ENCODE data around the gene LYRM9.
"Not testable (repeated sequence)": the region's sequence is repeated elsewhere in the genome, so short reads cannot be mapped to it uniquely, and the experiment has no call there.

LYRM9 gene

GRCh38 chr17:27918498-27918897 lies 25.3 kb upstream of the LYRM9 start:
- TF ChIP-seq POLR2A (IDR thresholded peaks at IDR 0.05; ENCODE audit: low read depth, low read length) = no peak
- no peak for DNase-seq (ENCODE audit: insufficient read length, low spot score)
- FAIRE-seq = no peak

- no peak for TF ChIP-seq POLR2A (IDR thresholded peaks at IDR 0.05; ENCODE audit: low read depth, low read length)
- FAIRE-seq (no peak), DNase-seq (ENCODE audit: insufficient read length, low spot score) (no peak)
Observed at GRCh38 chr17:27917000-27917399, 23.8 kb upstream of the LYRM9 start.

- FAIRE-seq (no peak), DNase-seq (ENCODE audit: insufficient read length, low spot score) (no peak)
- no peak for TF ChIP-seq POLR2A (IDR thresholded peaks at IDR 0.05; ENCODE audit: low read depth, low read length)
Observed at GRCh38 chr17:27915709-27916108, 22.5 kb upstream of the LYRM9 start.

GRCh38 chr17:27914382-27914781 lies 21.2 kb upstream of the LYRM9 start:
- DNase-seq (ENCODE audit: insufficient read length, low spot score) (no peak), FAIRE-seq (no peak)
- no peak for TF ChIP-seq POLR2A (IDR thresholded peaks at IDR 0.05; ENCODE audit: low read depth, low read length)

GRCh38 chr17:27912964-27913363 lies 19.8 kb upstream of the LYRM9 start:
- DNase-seq (ENCODE audit: insufficient read length, low spot score) (no peak), FAIRE-seq (no peak)
- no peak for TF ChIP-seq POLR2A (IDR thresholded peaks at IDR 0.05; ENCODE audit: low read depth, low read length)

- DNase-seq (ENCODE audit: insufficient read length, low spot score); FAIRE-seq: not testable (repeated sequence)
Observed at GRCh38 chr17:27912299-27912698, 19.1 kb upstream of the LYRM9 start.

- DNase-seq (ENCODE audit: insufficient read length, low spot score) (no peak), FAIRE-seq (no peak)
- no peak for TF ChIP-seq POLR2A (IDR thresholded peaks at IDR 0.05; ENCODE audit: low read depth, low read length)
Observed at GRCh38 chr17:27907976-27908558, 14.9 kb upstream of the LYRM9 start.

GRCh38 chr17:27906623-27907022 lies 13.5 kb upstream of the LYRM9 start:
- no peak for DNase-seq (ENCODE audit: insufficient read length, low spot score)
- FAIRE-seq = no peak

GRCh38 chr17:27906226-27906580 lies 13.0 kb upstream of the LYRM9 start:
- DNase-seq (ENCODE audit: insufficient read length, low spot score) = no peak
- no peak for TF ChIP-seq POLR2A (IDR thresholded peaks at IDR 0.05; ENCODE audit: low read depth, low read length)
- no peak for FAIRE-seq

More at GRCh38 chr17:27906623-27907022, 13.5 kb upstream of the LYRM9 start:
- TF ChIP-seq POLR2A (IDR thresholded peaks at IDR 0.05; ENCODE audit: low read depth, low read length) = no peak

- no peak for DNase-seq (ENCODE audit: insufficient read length, low spot score)
- no peak for TF ChIP-seq POLR2A (IDR thresholded peaks at IDR 0.05; ENCODE audit: low read depth, low read length)
- FAIRE-seq = no peak
Observed at GRCh38 chr17:27905447-27906225, 12.5 kb upstream of the LYRM9 start.

GRCh38 chr17:27904534-27905446 lies 11.6 kb upstream of the LYRM9 start:
- DNase-seq (ENCODE audit: insufficient read length, low spot score) = no peak
- FAIRE-seq = no peak
- TF ChIP-seq POLR2A (IDR thresholded peaks at IDR 0.05; ENCODE audit: low read depth, low read length) = no peak

GRCh38 chr17:27904114-27904513 lies 10.9 kb upstream of the LYRM9 start:
- FAIRE-seq = no peak
- no peak for TF ChIP-seq POLR2A (IDR thresholded peaks at IDR 0.05; ENCODE audit: low read depth, low read length)
- no peak for DNase-seq (ENCODE audit: insufficient read length, low spot score)

GRCh38 chr17:27899525-27899924 lies 6.4 kb upstream of the LYRM9 start:
- TF ChIP-seq POLR2A (IDR thresholded peaks at IDR 0.05; ENCODE audit: low read depth, low read length) = no peak
- FAIRE-seq = no peak
- no peak for DNase-seq (ENCODE audit: insufficient read length, low spot score)

- no peak for DNase-seq (ENCODE audit: insufficient read length, low spot score)
- no peak for FAIRE-seq
- TF ChIP-seq POLR2A (IDR thresholded peaks at IDR 0.05; ENCODE audit: low read depth, low read length) = no peak
Observed at GRCh38 chr17:27898096-27898495, 4.9 kb upstream of the LYRM9 start.

Measured in H54 (cell line).